Right lobe of liver (tissue), 4 donors: ENCODE data around the gene SAA1.

Experiments
- CTCF ChIP-seq, 4 donors: fragments of 200-600 bp in 3 of 4; fragments of 450-650 bp in 1 of 4; IDR thresholded peaks; one replicate each; pipeline versions ENCODE4 v1.5.1 to v1.8.0; 2016 to 2022; ENCODE audit warnings: antibody characterized with exemption in 4 of 4, mild to moderate bottlenecking in 2 of 4
- POLR2A ChIP-seq: fragments of 450-650 bp; IDR thresholded peaks from one replicate; pipeline ENCODE4 v1.6.1; 2017; ENCODE audit warnings: antibody characterized with exemption, mild to moderate bottlenecking
- donor health status: DM: no; HTN: no; CAD: no.
- donor health status: DM: no; HTN: no; CAD: no.
- donor health status: DM: no; HTN: yes; CAD: no.

GRCh38 chr11:18288911-18289310 lies 22.8 kb downstream of the SAA1 start:
- TF ChIP-seq CTCF (IDR thresholded peaks at IDR 0.05) (no peak), POLR2A (peak; percentile 18)
